ENCODE data around the gene CRYBB1.

Gene CRYBB1

DNA sequence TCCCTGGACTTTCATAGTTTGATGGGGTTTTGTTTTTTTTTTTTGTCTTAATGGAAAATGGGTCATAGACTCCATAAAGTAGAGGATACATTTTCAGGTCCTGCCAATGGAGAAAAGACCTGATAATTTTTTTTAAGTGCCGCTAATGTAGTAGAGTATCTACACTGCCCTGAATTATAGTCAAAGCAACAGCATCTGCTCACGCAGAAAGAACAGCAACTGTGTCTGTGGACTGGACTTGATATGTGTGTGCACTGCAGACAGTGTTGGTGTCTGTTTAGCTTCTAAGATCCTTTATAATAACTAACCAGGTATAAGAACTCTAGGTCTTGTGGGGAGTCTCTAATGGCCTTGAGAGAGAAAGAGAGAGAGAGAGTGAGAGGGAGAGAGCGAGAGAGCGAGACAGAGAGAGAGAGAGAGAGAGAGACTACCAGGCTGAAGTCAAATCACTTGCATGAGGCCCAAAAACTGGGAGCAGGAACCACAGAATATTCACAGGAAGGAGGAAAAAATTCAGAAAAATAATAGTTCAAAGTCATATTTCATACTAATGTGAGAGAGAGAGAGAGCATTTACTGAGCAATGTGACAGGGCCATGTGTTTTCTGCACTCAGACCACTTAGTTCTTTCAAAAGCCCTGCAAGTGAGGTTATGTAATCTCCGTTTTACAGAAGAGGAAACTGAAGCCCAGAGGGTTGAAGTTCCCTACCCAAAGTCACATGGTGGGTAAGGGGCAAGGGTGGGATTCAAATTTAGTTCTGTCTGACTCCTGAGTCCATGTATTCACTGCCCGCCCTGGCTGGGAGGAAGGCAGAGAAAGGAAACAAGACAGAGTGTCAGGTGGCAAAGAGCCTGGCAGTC is 30.9 kb upstream of the CRYBB1 start:
- Histone ChIP-seq H3K27ac (no peak overlapping the region), H3K4me3 (no peak overlapping the region)
- TF ChIP-seq CTCF (IDR thresholded peaks at IDR 0.05) = no peak
- DNase-seq (ENCODE audit: low spot score) = no peak

GRCh38 chr22:26648011-26648497 is 30.2 kb upstream of the CRYBB1 start:
- Histone ChIP-seq H3K27ac (no peak overlapping the region), H3K4me3 (no peak overlapping the region)
- DNase-seq (ENCODE audit: low spot score) = no peak
- no peak for TF ChIP-seq CTCF (IDR thresholded peaks at IDR 0.05)

GRCh38 chr22:26646158-26646557 is 28.3 kb upstream of the CRYBB1 start:
- no peak overlapping the region for H3K4me3 ChIP-seq
- no peak for DNase-seq (ENCODE audit: low spot score)
- no peak overlapping the region for H3K27ac ChIP-seq
- no peak for TF ChIP-seq CTCF (IDR thresholded peaks at IDR 0.05)

DNA sequence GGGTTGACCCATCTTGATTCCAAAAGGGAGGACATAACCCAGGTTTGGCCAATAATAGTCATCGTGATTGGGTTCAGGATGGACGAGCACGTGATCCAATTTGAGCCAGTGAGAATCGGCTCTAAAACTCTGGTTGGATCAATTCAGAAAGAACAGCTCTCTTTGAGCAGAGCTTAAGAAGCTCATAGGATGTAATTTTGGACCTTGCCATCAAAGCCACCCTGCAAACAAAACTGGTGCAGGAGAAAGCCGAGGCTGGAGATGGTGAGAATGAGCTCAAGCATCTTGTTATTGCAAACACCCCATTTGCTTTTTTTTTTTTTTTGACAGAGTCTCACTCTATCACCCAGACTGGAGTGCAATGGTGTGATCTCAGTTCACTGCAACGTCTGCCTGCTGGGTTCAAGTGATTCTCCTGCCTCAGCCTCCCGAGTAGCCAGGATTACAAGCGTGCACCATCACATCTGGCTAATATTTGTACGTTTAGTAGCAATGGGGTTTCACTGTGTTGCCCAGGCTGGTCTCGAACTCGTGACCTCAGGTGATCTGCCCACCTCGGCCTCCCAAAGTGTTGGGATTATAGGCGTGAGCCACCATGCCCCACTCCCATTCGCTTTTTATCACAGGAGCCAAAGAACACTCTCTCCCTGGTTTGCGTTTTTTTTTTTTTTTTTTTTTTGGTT is 25.7 kb upstream of the CRYBB1 start:
- no peak overlapping the region for H3K27ac ChIP-seq
- no peak overlapping the region for H3K4me3 ChIP-seq
- no peak for TF ChIP-seq CTCF (IDR thresholded peaks at IDR 0.05)
- no peak for DNase-seq (ENCODE audit: low spot score)

GRCh38 chr22:26642465-26643417 is 24.9 kb upstream of the CRYBB1 start:
- no peak for DNase-seq (ENCODE audit: low spot score)
- H3K27ac ChIP-seq = no peak overlapping the region
- TF ChIP-seq CTCF (IDR thresholded peaks at IDR 0.05) = no peak
- no peak overlapping the region for H3K4me3 ChIP-seq

- TF ChIP-seq CTCF (IDR thresholded peaks at IDR 0.05) = no peak
- H3K4me3 ChIP-seq = no peak overlapping the region
- DNase-seq (ENCODE audit: low spot score) = no peak
- no peak overlapping the region for H3K27ac ChIP-seq
Observed at GRCh38 chr22:26636296-26636695, 18.5 kb upstream of the CRYBB1 start.
